NT2/D1 (cell line): Measurements from ENCODE around the gene FAM50B.

ENCODE experiments used
- DNase-seq: peaks from one replicate; pipeline ENCODE4 v3.0.0-alpha.2; 2011; ENCODE audit warnings: low read depth, low spot score
- H3K27me3 ChIP-seq: 2 replicates; pipeline ENCODE4 v1.6.0; 2011; ENCODE audit warnings: mild to moderate bottlenecking; ENCODE audit not compliant: insufficient read length, insufficient read depth
- H3K36me3 ChIP-seq: 2 replicates; pipeline ENCODE4 v1.6.1; 2011; ENCODE audit warnings: mild to moderate bottlenecking, low read length, mixed read lengths; ENCODE audit not compliant: insufficient read depth, insufficient read length
- H3K4me1 ChIP-seq: 2 replicates; pipeline ENCODE4 v1.5.1; 2011; ENCODE audit not compliant: insufficient read depth, insufficient read length
- H3K4me3 ChIP-seq: 2 replicates; pipeline ENCODE4 v1.5.1; 2011; ENCODE audit warnings: low read depth; ENCODE audit not compliant: insufficient read length
- H3K9ac ChIP-seq: 2 replicates; pipeline ENCODE4 v1.6.0; 2011; ENCODE audit warnings: low read depth; ENCODE audit not compliant: insufficient read length
- H3K9me3 ChIP-seq: 2 replicates; pipeline ENCODE4 v1.5.1; 2011; ENCODE audit warnings: mild to moderate bottlenecking, low read length; ENCODE audit not compliant: insufficient read depth
- SUZ12 ChIP-seq: IDR thresholded peaks from 2 replicates; pipeline ENCODE4 v1.6.1; 2011; ENCODE audit not compliant: insufficient read length, insufficient read depth; ENCODE audit errors: extremely low read depth
- YY1 ChIP-seq: IDR thresholded peaks from 2 replicates; pipeline ENCODE4 v1.6.1; 2011; ENCODE audit not compliant: insufficient read length, insufficient read depth
- ZNF274 ChIP-seq: IDR thresholded peaks from 2 replicates; pipeline ENCODE4 v1.6.1; 2011; ENCODE audit warnings: mild to moderate bottlenecking, low read depth, low read length

FAM50B gene

GRCh38 chr6:3841711-3842565 lies 7.2 kb upstream of the FAM50B start:
- H3K9me3 ChIP-seq, result no peaks in the 10 kb centered on the region
- no peaks in the 10 kb centered on the region for H3K36me3 ChIP-seq
- no peak overlapping the region for H3K4me3 ChIP-seq
- no peaks in the 10 kb centered on the region for H3K27me3 ChIP-seq
- TF ChIP-seq ZNF274 (no peak), YY1 (no peak)
- no peak for DNase-seq
- H3K4me1 ChIP-seq, result no peaks in the 10 kb centered on the region
- no peak overlapping the region for H3K9ac ChIP-seq

GRCh38 chr6:3843379-3844096 lies 5.6 kb upstream of the FAM50B start:
- Histone ChIP-seq H3K9ac (no peak overlapping the region), H3K27me3 (no peaks in the 10 kb centered on the region), H3K36me3 (no peaks in the 10 kb centered on the region), H3K4me3 (no peak overlapping the region), H3K9me3 (no peaks in the 10 kb centered on the region), H3K4me1 (no peaks in the 10 kb centered on the region)
- DNase-seq, result no peak
- TF ChIP-seq SUZ12 (no peak), YY1 (no peak), ZNF274 (no peak)

- no peak overlapping the region for H3K9ac ChIP-seq
- DNase-seq, result no peak
- H3K4me1 ChIP-seq, result no peaks in the 10 kb centered on the region
- no peaks in the 10 kb centered on the region for H3K36me3 ChIP-seq
- no peaks in the 10 kb centered on the region for H3K9me3 ChIP-seq
- no peaks in the 10 kb centered on the region for H3K27me3 ChIP-seq
- no peak overlapping the region for H3K4me3 ChIP-seq
- no peak for TF ChIP-seq SUZ12
- TF ChIP-seq YY1, result no peak
- no peak for TF ChIP-seq ZNF274
These were observed 5.1 kb upstream of the FAM50B start for GRCh38 chr6:3844097-3844463.

GRCh38 chr6:3847521-3847920 lies 1.7 kb upstream of the FAM50B start:
- Histone ChIP-seq H3K27me3 (no peaks in the 10 kb centered on the region), H3K9me3 (no peaks in the 10 kb centered on the region), H3K9ac (no peak overlapping the region), H3K36me3 (peaks cover 5% of the 10 kb centered on the region), H3K4me1 (no peaks in the 10 kb centered on the region), H3K4me3 (no peak overlapping the region)
- TF ChIP-seq YY1, result no peak
- no peak for TF ChIP-seq ZNF274
- no peak for TF ChIP-seq SUZ12
- DNase-seq, result no peak

GRCh38 chr6:3848380-3848779 lies 793 bp upstream of the FAM50B start:
- Histone ChIP-seq H3K27me3 (no peaks in the 10 kb centered on the region), H3K9ac (no peak overlapping the region), H3K36me3 (peaks cover 5% of the 10 kb centered on the region), H3K9me3 (no peaks in the 10 kb centered on the region), H3K4me1 (no peaks in the 10 kb centered on the region), H3K4me3 (peak overlapping the region; percentile 63)
- DNase-seq, result no peak
- TF ChIP-seq YY1 (no peak), ZNF274 (no peak), SUZ12 (no peak)

GRCh38 chr6:3849681-3850450 lies 693 bp downstream of the FAM50B start:
- Histone ChIP-seq H3K4me3 (peak overlapping the region; percentile 63), H3K27me3 (no peaks in the 10 kb centered on the region), H3K36me3 (peaks cover 5% of the 10 kb centered on the region), H3K4me1 (no peaks in the 10 kb centered on the region), H3K9ac (peak overlapping the region; percentile 74), H3K9me3 (no peaks in the 10 kb centered on the region)
- no peak for DNase-seq
- no peak for TF ChIP-seq YY1
